HepG2 (cell line): ENCODE data around the gene HMCN1.

Source experiments
- ATF1 ChIP-seq: IDR thresholded peaks from 2 replicates; pipeline ENCODE4 v1.6.1; 2016; ENCODE audit warnings: mild to moderate bottlenecking, control low read depth
- CTCF ChIP-seq: sonication (generic); formaldehyde crosslinking; IDR thresholded peaks from 2 replicates; pipeline ENCODE4 v1.5.0; 2020; ENCODE audit warnings: mild to moderate bottlenecking, missing genetic modification reagents, moderate library complexity
- POLR2A ChIP-seq, 2 experiments: IDR thresholded peaks; 2 replicates each; pipeline ENCODE4 v1.6.1; 2011; ENCODE audit warnings: low read depth in 2 of 2, low read length in 2 of 2, mild to moderate bottlenecking in 1 of 2, moderate library complexity in 1 of 2; ENCODE audit not compliant: insufficient read depth in 1 of 2
- POLR2AphosphoS5 ChIP-seq: IDR thresholded peaks from 2 replicates; pipeline ENCODE4 v1.6.1; 2012; ENCODE audit warnings: low read depth, low read length
- RAD21 ChIP-seq: fragments of 450-650 bp; formaldehyde crosslinking; IDR thresholded peaks from 2 replicates; pipeline ENCODE4 v1.5.0; 2020; ENCODE audit warnings: mild to moderate bottlenecking
- SP1 ChIP-seq, 2 experiments: fragments of 450-650 bp in 1 of 2; sonication (generic) in 1 of 2; formaldehyde crosslinking in 1 of 2; IDR thresholded peaks; 2 replicates each; pipeline versions ENCODE4 v1.4.0 to v1.6.1; 2016 to 2020; ENCODE audit warnings: missing genetic modification reagents in 1 of 2
- TAF15 ChIP-seq: fragments of 200-400 bp; formaldehyde crosslinking; IDR thresholded peaks from one replicate; pipeline ENCODE4 v1.6.1; 2018; ENCODE audit warnings: mild to moderate bottlenecking, low read depth, low read length; ENCODE audit not compliant: poor library complexity, severe bottlenecking
- ZNF317 ChIP-seq: sonication (generic); formaldehyde crosslinking; IDR thresholded peaks from 2 replicates; pipeline ENCODE4 v1.5.0; 2020; ENCODE audit warnings: mild to moderate bottlenecking, missing genetic modification reagents
- ZNF841 ChIP-seq: sonication (generic); formaldehyde crosslinking; IDR thresholded peaks from 2 replicates; pipeline ENCODE4 v1.8.1; 2023; ENCODE audit warnings: missing genetic modification reagents, borderline replicate concordance

GRCh38 chr1:185768371-185768770, 34.2 kb downstream of the HMCN1 start:
- TF ChIP-seq ZNF841 (CRISPR knock-in tag) (no peak), POLR2A (IDR thresholded peaks at IDR 0.05; ENCODE audit: insufficient read depth in 1 of 2, low read depth in 2 of 2, low read length in 2 of 2) (no peak), POLR2AphosphoS5 (no peak), RAD21 (no peak), TAF15 (no peak), ATF1 (CRISPR knock-in tag) (no peak), SP1 (IDR thresholded peaks at IDR 0.05) (no peak), SP1 (CRISPR knock-in tag; IDR thresholded peaks at IDR 0.05) (no peak), ZNF317 (CRISPR knock-in tag) (no peak), CTCF (no peak)
